ENCODE measurements around the gene IFRD2.
"Not testable (repeated sequence)": the region's sequence is repeated elsewhere in the genome, so short reads cannot be mapped to it uniquely, and the experiment has no call there.

Gene IFRD2

DNA sequence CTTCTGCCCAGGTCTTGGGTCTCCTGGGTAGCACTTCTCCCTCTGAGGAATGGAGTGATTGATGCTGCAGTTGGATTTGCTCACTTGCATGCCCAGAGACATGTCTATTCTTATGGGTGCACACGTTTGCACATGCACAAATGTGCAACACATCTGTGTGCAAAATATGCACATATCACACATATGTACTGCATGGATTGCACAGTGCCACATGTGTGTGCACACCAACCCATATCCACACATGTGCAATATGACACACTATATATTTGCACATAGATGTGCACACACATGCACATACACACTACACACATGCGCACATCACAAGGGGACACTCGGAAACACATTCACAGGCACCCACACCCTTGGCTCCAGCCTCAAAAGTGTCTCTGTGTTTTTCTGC, 24.0 kb downstream of the IFRD2 start:
- Histone ChIP-seq H3K36me3 (ENCODE audit: insufficient read depth, low read length) (peaks cover 7% of the 10 kb centered on the region), H3K9ac (ENCODE audit: low read length) (peak overlapping the region; percentile 91), H3K4me1 (ENCODE audit: insufficient read depth, low read length) (peaks cover 61% of the 10 kb centered on the region), H3K27me3 (ENCODE audit: control insufficient read depth in 1 of 2, insufficient read depth in 2 of 2, low read length in 2 of 2) (no peaks in the 10 kb centered on the region), H3K27ac (ENCODE audit: low read depth, low read length) (peak overlapping the region; percentile 82), H3K4me3 (ENCODE audit: low read depth in 1 of 2, low read length in 2 of 2) (peak overlapping the region; percentile 37 to 79), H3K9me3 (ENCODE audit: low read length) (no peaks in the 10 kb centered on the region)

GRCh38 chr3:50267280-50267913, 24.8 kb downstream of the IFRD2 start:
- no peaks in the 10 kb centered on the region for H3K9me3 ChIP-seq (ENCODE audit: low read length)
- H3K27ac ChIP-seq (ENCODE audit: low read depth, low read length), result peak overlapping the region; percentile 82
- H3K27me3 ChIP-seq (ENCODE audit: control insufficient read depth in 1 of 2, insufficient read depth in 2 of 2, low read length in 2 of 2), result no peaks in the 10 kb centered on the region
- H3K4me1 ChIP-seq (ENCODE audit: insufficient read depth, low read length), result peaks cover 58% of the 10 kb centered on the region
- H3K9ac ChIP-seq (ENCODE audit: low read length), result peak overlapping the region; percentile 91
- peaks cover 7% of the 10 kb centered on the region for H3K36me3 ChIP-seq (ENCODE audit: insufficient read depth, low read length)
- H3K4me3 ChIP-seq (ENCODE audit: low read depth in 1 of 2, low read length in 2 of 2), result peak overlapping the region; percentile 37 to 79

DNA sequence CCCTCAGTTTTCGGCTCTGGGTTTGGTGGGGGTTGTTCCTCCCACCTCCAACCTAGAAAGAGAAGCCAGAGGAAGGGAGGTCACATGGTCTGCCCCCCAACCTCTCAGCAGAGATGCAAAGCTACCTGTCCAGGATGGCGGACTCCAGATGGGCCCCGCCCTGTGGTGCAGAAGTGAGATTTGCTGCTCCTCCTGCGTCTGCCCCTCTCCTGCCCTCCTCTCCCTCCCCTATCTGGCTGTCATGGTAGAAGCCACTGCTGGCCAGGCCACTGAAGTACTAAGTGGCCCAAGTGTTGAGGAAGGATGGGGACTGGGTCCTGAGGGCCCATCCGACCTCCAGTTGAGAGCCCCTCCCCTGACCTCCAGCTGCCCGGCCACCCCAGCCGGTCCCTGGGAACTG, 25.4 kb downstream of the IFRD2 start:
- H3K4me3 ChIP-seq (ENCODE audit: low read depth in 1 of 2, low read length in 2 of 2), result peak overlapping the region; percentile 37 to 79
- H3K4me1 ChIP-seq (ENCODE audit: insufficient read depth, low read length), result peaks cover 58% of the 10 kb centered on the region
- no peaks in the 10 kb centered on the region for H3K9me3 ChIP-seq (ENCODE audit: low read length)
- peak overlapping the region; percentile 82 for H3K27ac ChIP-seq (ENCODE audit: low read depth, low read length)
- H3K27me3 ChIP-seq (ENCODE audit: control insufficient read depth in 1 of 2, insufficient read depth in 2 of 2, low read length in 2 of 2), result no peaks in the 10 kb centered on the region
- H3K36me3 ChIP-seq (ENCODE audit: insufficient read depth, low read length), result peaks cover 7% of the 10 kb centered on the region
- peak overlapping the region; percentile 91 for H3K9ac ChIP-seq (ENCODE audit: low read length)

GRCh38 chr3:50266017-50266416, 26.2 kb downstream of the IFRD2 start:
- no peak overlapping the region for H3K9ac ChIP-seq (ENCODE audit: low read length)
- peak overlapping the region in 1 of 2 donors; percentile 79 for H3K4me3 ChIP-seq (ENCODE audit: low read depth in 1 of 2, low read length in 2 of 2)
- peaks cover 65% of the 10 kb centered on the region for H3K4me1 ChIP-seq (ENCODE audit: insufficient read depth, low read length)
- H3K27ac ChIP-seq (ENCODE audit: low read depth, low read length), result peak overlapping the region; percentile 82
- H3K36me3 ChIP-seq (ENCODE audit: insufficient read depth, low read length), result peaks cover 2% of the 10 kb centered on the region
- H3K9me3 ChIP-seq (ENCODE audit: low read length), result no peaks in the 10 kb centered on the region
- H3K27me3 ChIP-seq (ENCODE audit: control insufficient read depth in 1 of 2, insufficient read depth in 2 of 2, low read length in 2 of 2), result no peaks in the 10 kb centered on the region

- peak overlapping the region; percentile 82 for H3K27ac ChIP-seq (ENCODE audit: low read depth, low read length)
- H3K4me1 ChIP-seq (ENCODE audit: insufficient read depth, low read length), result peaks cover 70% of the 10 kb centered on the region
- no peaks in the 10 kb centered on the region for H3K9me3 ChIP-seq (ENCODE audit: low read length)
- H3K4me3 ChIP-seq (ENCODE audit: low read depth in 1 of 2, low read length in 2 of 2), result no peak overlapping the region
- no peaks in the 10 kb centered on the region for H3K36me3 ChIP-seq (ENCODE audit: insufficient read depth, low read length)
- H3K9ac ChIP-seq (ENCODE audit: low read length), result peak overlapping the region; percentile 40
- H3K27me3 ChIP-seq (ENCODE audit: control insufficient read depth in 1 of 2, insufficient read depth in 2 of 2, low read length in 2 of 2), result no peaks in the 10 kb centered on the region
Observed at GRCh38 chr3:50265571-50265970, 26.7 kb downstream of the IFRD2 start.

DNA sequence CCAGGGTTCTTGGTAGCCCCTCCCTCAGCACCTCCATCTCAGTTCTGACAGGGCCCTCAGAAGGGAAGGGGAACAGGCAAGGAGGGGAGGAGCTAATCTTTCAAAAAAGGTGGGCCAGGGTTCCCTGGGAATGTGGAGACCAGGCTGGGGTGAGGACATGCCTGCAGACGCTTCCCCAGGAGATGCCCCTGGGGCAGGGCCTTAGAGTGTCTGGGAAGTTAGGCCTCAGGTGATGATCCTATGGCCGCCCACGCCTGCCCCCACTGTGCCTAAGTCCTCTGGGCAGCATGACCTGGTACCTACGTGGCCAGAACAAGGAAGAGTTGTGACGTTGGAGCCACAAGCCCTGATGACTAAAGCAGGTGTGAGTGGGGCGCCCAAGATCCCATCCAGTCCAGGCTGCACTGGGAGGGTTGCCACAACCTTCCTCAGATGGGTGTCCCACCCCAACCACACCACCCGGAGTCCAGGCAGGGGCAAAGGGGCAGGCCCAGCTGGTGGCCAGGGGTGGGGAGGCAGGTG, 27.2 kb downstream of the IFRD2 start:
- Histone ChIP-seq H3K4me1 (ENCODE audit: insufficient read depth, low read length) (peaks cover 66% of the 10 kb centered on the region), H3K27me3 (ENCODE audit: control insufficient read depth in 1 of 2, insufficient read depth in 2 of 2, low read length in 2 of 2) (no peaks in the 10 kb centered on the region), H3K27ac (ENCODE audit: low read depth, low read length) (peak overlapping the region; percentile 82), H3K9me3 (ENCODE audit: low read length) (no peaks in the 10 kb centered on the region), H3K9ac (ENCODE audit: low read length) (peak overlapping the region; percentile 40), H3K4me3 (ENCODE audit: low read depth in 1 of 2, low read length in 2 of 2) (no peak overlapping the region), H3K36me3 (ENCODE audit: insufficient read depth, low read length) (no peaks in the 10 kb centered on the region)

DNA sequence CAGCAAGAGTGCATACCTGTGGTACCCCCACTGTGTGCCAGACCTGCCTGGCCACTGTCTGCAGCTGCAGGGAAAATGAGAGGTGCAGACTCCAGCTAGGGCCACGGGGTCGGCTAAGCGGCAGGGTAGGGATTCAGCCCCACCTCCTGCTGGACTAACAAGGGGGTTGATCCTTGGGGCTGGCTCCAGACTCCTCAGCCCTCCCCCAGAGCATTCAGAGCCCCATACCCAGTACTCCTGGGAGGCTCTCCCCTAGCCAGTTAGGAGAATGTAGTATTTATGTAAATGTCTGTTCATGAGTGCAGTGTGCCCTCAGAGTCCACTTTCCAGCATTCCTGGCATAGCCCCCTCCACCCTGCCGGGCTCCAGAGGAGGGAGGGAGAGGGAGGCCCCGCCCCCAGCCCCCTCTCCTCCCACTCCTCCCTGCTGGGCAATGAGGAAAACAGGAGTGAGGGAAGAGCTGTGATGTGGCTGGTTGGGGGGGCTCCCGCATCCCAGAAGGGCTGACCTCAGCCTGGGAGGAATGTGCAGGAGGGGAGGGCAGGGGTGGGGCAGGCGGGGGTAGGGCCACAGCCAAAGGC, 27.8 kb downstream of the IFRD2 start:
- no peaks in the 10 kb centered on the region for H3K9me3 ChIP-seq (ENCODE audit: low read length)
- H3K4me1 ChIP-seq (ENCODE audit: insufficient read depth, low read length), result peaks cover 64% of the 10 kb centered on the region
- peak overlapping the region; percentile 9 for H3K9ac ChIP-seq (ENCODE audit: low read length)
- H3K27ac ChIP-seq (ENCODE audit: low read depth, low read length), result peak overlapping the region; percentile 82
- H3K4me3 ChIP-seq (ENCODE audit: low read depth in 1 of 2, low read length in 2 of 2), result no peak overlapping the region
- H3K36me3 ChIP-seq (ENCODE audit: insufficient read depth, low read length), result no peaks in the 10 kb centered on the region
- no peaks in the 10 kb centered on the region for H3K27me3 ChIP-seq (ENCODE audit: control insufficient read depth in 1 of 2, insufficient read depth in 2 of 2, low read length in 2 of 2)

GRCh38 chr3:50263478-50264382, 28.5 kb downstream of the IFRD2 start:
- H3K9me3 ChIP-seq (ENCODE audit: low read length), result no peaks in the 10 kb centered on the region
- no peaks in the 10 kb centered on the region for H3K27me3 ChIP-seq (ENCODE audit: control insufficient read depth in 1 of 2, insufficient read depth in 2 of 2, low read length in 2 of 2)
- no peaks in the 10 kb centered on the region for H3K36me3 ChIP-seq (ENCODE audit: insufficient read depth, low read length)
- H3K9ac ChIP-seq (ENCODE audit: low read length), result peak overlapping the region; percentile 9
- H3K27ac ChIP-seq (ENCODE audit: low read depth, low read length), result peak overlapping the region; percentile 77
- H3K4me1 ChIP-seq (ENCODE audit: insufficient read depth, low read length), result peaks cover 58% of the 10 kb centered on the region
- no peak overlapping the region for H3K4me3 ChIP-seq (ENCODE audit: low read depth in 1 of 2, low read length in 2 of 2)

DNA sequence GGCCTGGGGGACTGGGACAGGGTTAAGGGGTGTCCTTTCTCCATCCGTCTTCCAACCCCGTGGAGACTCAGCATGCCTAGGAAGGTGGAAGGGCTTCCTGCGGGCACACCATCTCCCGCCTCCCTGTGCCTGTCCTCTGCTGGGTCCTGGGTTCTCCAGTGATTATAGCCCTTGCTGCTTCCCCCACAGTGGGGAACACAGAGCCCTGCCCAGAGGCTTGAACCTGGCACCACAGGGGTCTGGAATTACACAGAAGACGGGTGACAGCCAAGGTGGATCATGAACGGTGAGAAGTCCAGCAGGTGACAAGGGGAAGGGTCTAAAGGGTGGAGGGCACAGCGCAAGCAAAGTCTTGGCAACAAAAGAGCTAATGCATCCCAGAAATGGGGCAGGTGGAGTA, 29.5 kb downstream of the IFRD2 start:
- Histone ChIP-seq H3K9ac (ENCODE audit: low read length) (no peak overlapping the region), H3K9me3 (ENCODE audit: low read length) (no peaks in the 10 kb centered on the region), H3K36me3 (ENCODE audit: insufficient read depth, low read length) (peaks cover 8% of the 10 kb centered on the region), H3K27me3 (ENCODE audit: control insufficient read depth in 1 of 2, insufficient read depth in 2 of 2, low read length in 2 of 2) (no peaks in the 10 kb centered on the region), H3K4me1 (ENCODE audit: insufficient read depth, low read length) (peaks cover 49% of the 10 kb centered on the region), H3K27ac (ENCODE audit: low read depth, low read length) (no peak overlapping the region), H3K4me3 (ENCODE audit: low read depth in 1 of 2, low read length in 2 of 2) (no peak overlapping the region)

DNA sequence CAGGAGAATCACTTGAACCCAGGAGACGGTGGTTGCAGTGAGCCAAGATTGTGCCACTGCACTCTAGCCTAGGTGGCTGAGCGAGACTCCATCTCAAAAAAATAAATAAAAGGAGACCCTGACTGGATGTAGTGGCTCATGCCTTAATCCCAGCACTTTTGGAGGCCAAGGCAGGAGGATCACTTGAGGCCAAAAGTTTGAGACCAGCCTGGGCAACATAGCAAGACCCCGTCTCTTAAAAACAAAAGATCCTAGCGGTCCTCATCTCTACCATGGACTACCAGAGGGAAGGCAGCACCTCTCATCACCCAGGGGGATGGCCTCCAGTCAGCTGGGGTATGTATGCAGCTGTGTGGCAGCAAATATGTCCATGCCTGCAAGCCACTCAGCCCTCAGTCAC, 30.0 kb downstream of the IFRD2 start:
- not testable (repeated sequence) for H3K27ac ChIP-seq (ENCODE audit: low read depth, low read length); H3K9me3 ChIP-seq (ENCODE audit: low read length); H3K4me3 ChIP-seq (ENCODE audit: low read depth in 1 of 2, low read length in 2 of 2); H3K27me3 ChIP-seq (ENCODE audit: control insufficient read depth in 1 of 2, insufficient read depth in 2 of 2, low read length in 2 of 2); H3K9ac ChIP-seq (ENCODE audit: low read length)
- Histone ChIP-seq H3K4me1 (ENCODE audit: insufficient read depth, low read length) (peaks cover 46% of the 10 kb centered on the region), H3K36me3 (ENCODE audit: insufficient read depth, low read length) (peaks cover 13% of the 10 kb centered on the region)

- peak overlapping the region in 1 of 2 donors; percentile 61 for H3K4me3 ChIP-seq (ENCODE audit: low read depth in 1 of 2, low read length in 2 of 2)
- peak overlapping the region; percentile 77 for H3K27ac ChIP-seq (ENCODE audit: low read depth, low read length)
- H3K27me3 ChIP-seq (ENCODE audit: control insufficient read depth in 1 of 2, insufficient read depth in 2 of 2, low read length in 2 of 2), result no peaks in the 10 kb centered on the region
- H3K9me3 ChIP-seq (ENCODE audit: low read length), result no peaks in the 10 kb centered on the region
- peaks cover 20% of the 10 kb centered on the region for H3K36me3 ChIP-seq (ENCODE audit: insufficient read depth, low read length)
- peaks cover 43% of the 10 kb centered on the region for H3K4me1 ChIP-seq (ENCODE audit: insufficient read depth, low read length)
- no peak overlapping the region for H3K9ac ChIP-seq (ENCODE audit: low read length)
Observed at GRCh38 chr3:50261505-50261904, 30.7 kb downstream of the IFRD2 start.

Measured in muscle layer of colon (tissue), 2 donors.